HG02642 (cell line): Measurements from ENCODE around the gene IGF1R.

Source experiments
- ATAC-seq: cut with Tn5 transposase; IDR thresholded peaks from one replicate; pipeline ENCODE4 v1.9.1; 2021; ENCODE audit warnings: mild to moderate bottlenecking; ENCODE audit not compliant: unreplicated experiment, poor library complexity

The IGF1R gene

DNA sequence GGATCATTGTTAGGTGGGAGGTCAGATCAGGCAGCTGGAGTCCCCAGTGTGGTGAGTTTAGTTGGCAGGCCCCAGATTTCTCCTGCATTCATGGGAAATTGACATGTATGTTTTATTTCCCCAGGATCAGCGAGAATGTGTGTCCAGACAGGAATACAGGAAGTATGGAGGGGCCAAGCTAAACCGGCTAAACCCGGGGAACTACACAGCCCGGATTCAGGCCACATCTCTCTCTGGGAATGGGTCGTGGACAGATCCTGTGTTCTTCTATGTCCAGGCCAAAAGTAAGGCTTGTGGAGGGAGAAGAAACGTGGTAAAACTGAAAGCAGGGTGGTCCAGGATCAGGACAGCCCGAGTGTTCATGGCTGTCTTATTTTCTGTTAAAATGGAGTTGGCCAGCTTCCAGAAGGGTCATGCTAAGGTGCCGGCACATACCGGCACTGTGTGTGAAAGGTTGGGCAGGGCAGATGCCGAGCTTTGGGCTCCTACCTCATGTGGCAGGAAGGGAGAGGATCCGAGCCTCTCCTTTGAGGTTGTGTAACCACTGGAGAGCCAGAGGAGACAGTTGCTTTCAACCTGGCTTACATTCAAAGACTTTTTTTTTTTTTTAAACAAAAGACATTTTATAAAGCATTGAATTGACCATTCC lies 276.2 kb downstream of the IGF1R start:
- no peak for ATAC-seq

DNA sequence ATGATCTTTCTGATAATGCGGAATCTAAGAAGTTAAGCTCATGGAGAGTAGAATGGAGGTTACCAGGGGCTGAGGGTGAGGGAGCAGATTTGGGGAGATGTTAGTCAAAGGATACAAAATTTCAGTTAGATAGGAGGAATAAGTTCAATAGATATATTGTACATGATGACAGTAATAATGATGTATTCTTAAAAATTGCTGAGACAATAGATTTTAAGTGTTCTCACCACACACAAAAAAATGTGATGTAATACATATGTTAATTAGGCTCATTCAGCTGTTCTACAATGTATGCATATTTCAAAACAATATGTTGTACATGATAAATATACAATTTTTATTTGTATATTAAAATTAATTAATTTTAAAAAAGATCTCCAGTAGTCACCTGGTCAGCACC lies 277.9 kb downstream of the IGF1R start:
- ATAC-seq: no peak

DNA sequence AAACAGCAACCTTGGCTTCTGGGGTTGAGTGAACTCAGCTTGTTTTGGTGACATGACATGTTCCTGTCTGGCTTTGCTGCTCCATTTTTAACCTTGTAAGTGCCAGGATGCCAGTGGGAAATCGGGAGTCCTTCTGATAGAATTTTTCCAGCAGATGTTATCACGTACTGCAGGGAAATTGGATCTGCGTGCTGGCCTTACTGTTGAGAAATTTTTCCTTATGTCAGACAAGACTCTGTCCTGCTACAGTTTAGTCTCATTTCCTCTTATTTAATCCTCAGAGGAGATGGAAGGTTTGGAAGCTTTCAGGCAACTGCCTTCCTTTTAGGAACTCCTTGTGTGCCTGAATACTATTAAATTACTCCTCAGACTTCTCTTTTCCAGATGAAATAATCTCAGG lies 278.7 kb downstream of the IGF1R start:
- no peak for ATAC-seq

DNA sequence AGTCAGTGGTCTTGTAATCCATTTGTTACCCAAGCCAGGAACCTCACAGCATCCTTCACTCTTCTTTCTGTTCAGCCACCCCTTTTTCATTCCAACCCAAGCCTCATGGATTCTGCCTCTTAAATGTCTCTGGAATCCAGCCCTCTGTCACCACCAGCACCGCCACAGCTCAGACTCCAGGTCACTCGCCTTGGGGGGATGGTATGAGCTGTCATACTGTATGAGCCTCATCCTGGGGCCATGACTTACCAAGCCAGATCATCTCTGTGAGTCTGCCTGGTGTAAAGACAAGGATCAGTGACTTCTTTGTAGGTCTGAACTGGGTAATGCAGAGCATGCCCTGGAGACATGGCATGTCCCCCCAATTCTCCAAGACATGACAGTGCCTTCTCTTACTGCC lies 279.7 kb downstream of the IGF1R start:
- no peak for ATAC-seq

DNA sequence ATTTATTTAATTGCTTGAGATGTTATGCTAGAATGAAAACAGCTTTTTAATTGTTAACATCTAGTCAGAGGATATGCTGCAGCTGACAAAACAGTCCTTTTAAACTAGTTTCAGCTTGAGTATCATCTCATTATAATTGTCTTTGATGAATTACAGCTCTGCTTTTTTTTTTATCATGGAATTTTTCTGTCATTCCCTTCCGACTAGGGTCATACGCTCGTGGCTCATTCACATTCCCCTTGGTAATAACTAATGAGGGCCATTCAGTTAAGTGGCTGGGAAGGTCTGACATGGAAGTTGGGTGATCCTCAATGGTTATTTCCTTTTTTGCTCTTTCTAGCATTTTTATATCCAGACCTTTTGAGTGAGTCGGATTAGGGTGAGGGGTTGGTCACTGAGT lies 282.2 kb downstream of the IGF1R start:
- ATAC-seq: no peak

DNA sequence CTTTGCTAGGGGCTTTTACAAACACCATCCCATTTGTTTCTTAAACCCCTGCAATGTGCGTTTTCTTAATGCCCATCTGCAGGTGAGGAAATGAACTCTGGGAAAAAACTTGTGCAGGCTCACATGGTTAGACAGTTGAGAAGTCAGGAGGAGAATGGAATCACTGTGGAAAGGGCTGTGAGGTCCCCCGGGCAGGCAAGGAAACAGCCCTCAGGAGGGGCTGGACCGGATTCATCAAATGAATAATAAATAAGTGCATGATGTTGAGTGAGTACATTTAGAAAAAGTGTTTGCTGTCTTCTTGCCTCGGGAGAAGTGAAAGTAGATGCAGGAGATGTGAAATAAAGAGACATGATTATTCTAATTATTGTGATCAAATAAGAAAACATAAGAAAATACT lies 282.7 kb downstream of the IGF1R start:
- no peak for ATAC-seq

DNA sequence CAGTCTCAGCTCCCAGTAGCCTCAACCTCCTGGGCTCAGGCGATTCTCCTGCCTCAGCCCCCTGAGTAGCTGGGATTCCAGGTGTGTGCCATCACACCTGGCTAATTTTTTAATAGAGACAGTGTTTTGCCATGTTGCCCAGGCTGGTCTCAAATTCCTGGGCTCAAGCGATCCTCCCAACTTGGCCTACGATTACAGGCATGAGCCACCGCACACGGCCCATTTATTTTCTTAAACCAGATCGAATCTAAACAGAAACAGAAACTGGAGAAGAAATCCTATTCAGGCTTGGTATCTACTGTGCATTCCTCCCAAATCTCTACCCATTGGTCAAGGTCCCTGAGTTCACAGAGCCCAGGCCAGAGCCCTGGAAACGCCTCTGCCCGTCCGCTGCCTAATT lies 285.1 kb downstream of the IGF1R start:
- no peak for ATAC-seq

DNA sequence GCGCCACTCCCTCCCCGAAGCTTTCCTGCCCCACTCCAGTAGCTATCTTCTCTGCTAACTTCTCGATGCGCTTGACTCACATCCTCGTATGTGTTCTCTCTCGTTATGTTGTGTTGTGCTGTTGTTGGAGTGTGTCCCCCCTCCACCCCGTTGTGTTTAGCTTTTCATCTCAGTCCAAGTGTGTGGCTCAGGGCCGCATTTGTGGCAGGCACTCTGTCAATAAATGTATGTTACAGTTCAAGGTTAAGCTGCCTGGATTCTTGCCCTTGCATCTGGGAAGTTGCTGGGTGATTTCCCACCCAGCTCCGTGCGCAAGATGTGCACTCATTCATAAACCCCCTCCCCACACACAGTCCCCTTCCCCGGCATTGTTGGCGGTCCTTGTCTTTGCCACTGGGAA lies 287.4 kb downstream of the IGF1R start:
- no peak for ATAC-seq

DNA sequence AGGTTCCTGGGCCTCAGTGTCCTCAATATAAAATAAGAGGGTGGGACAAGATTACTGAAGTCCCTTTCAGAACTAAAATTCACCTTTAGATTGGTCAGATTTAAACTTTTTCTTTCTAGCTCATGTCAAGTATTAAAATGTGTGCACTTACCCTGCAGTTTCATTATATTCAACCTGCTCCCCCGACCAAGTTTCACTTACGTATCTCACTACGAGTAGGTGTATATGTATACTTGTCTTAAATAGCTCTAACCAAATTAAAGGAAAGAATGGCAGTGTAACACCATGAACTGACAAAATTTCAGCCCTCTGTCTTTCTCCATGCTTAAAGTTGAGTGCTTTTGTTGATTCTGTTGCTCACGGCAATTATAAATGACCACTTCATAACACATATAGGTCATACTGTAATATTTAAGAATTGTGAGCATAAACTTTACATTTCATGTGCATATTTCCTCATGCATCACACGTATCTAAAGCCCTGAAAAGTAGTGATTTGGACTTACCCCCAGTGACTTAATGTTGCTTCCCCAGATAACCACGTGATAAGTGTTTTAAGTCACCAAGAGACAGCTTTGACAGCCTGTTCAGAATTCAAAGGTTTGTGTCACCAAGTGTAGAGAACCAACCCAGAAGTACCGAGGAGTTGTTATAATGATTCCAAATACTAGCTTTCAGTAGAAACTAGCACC lies 289.2 kb downstream of the IGF1R start:
- peak; percentile 56 for ATAC-seq

DNA sequence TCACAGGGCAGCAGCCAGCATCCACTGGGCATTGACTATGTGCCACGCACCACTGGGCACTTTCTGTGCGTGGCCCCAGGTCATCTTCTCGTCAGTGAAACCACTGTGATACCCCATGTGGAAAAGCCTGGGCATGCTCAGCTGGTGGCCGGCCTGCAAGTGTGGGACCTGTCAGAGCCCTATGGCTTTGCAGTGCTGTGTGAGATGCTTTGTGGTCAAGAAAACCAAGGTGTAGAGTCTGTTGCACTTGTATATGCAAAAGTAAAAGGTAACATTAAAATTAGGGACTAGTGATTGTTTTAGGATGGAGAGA lies 289.7 kb downstream of the IGF1R start:
- ATAC-seq: peak; percentile 21

DNA sequence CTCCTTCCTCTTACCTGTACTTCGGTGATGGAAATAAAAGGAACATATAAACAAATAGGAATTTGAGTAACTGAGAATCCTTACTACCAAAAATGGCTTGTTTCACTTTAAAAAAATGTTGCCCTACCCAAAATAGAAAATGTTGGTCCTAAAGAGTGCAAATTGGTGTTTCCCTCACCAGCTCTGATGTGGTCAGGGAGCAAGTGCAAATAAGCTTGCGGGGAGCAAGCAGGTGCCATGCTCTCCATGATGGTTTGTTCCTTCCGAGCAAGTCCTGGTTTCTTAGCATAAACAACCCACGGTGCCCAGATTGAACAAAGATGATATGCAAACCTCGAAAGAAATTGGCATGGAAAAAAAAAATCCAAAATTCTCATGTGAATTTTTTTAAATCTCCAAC lies 290.5 kb downstream of the IGF1R start:
- ATAC-seq: no peak

DNA sequence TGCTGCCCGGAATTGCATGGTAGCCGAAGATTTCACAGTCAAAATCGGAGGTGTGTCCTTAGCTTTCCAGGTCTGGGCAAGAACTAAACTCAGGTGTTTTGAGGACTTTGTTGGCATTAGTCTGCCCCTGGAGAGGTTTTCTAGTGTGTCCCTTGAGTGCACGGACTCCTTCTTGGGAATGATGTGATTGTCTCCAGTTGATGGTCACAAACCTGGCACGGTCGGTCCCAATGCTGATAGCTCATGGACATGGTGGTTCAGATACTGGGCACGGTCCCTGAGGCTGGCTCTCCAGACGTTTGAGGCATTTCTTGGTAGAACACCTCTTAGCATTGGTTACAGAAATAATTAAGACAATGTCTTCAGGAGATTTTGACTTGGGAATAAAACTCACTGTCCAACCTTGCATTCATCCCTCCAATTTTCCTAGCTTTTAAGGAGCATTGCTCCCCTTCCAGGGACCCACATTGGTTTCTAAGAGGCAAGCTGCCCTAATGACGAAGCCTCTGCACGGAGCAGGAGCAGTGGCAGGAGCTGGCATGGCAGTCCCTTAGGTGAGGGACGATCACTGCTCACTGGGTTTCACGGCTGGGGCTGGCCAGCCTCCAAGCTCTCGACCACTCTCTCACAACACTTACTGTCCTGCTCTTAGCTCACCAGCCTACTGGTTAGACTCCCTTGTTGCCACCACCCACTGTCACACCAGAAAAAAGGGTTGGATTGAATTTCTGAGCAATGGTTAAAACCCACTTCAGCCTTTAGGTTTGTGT lies 291.2 kb downstream of the IGF1R start:
- ATAC-seq: no peak

DNA sequence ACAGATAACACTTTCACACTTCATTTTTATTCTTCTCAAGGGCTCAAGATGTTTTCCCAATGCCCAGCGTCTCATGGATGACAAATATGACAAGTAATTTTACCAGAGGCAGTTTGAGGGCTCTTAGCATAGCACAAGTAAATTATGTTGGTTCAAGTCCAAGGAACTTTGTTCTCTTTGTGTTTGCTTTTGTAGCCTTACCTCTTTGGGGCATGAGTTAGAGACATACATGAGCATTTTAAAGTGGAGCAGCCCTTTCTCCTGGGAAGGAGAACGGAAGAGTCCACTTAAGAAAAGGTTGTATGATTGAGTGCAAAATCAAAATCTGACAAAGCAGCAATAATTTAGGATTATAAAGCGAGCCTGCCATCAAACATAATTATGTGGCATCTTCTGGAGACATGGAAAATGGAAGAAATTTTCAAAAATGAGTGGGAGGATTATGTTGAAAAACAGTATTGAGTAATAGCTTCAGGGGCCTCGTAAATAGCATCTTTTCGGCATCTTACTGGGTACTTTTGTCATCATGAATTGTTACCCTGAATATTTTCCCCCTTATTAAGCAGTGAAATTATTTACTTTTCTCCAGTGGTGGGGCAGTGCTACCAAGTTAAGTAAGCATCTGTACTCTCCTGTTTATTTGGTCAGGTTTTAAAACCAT lies 293.4 kb downstream of the IGF1R start:
- no peak for ATAC-seq

DNA sequence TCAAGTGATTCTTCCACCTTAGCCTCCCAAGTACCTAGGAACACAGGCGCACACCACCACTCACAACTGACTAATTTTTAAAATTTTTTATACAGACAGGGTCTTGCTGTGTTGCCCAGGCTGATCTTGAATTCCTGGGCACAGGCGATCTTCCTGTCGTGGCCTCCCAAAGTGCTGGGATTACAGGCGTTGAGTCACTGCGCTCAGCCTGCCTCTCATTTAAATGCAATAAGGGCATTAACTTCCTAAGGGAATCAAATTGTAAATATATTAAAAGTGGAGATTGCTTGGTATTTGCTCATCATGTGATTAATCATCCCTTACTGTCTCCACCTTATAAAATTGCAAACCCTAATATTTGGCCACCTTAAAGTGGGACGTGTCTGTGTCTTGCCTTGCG lies 294.1 kb downstream of the IGF1R start:
- no peak for ATAC-seq

DNA sequence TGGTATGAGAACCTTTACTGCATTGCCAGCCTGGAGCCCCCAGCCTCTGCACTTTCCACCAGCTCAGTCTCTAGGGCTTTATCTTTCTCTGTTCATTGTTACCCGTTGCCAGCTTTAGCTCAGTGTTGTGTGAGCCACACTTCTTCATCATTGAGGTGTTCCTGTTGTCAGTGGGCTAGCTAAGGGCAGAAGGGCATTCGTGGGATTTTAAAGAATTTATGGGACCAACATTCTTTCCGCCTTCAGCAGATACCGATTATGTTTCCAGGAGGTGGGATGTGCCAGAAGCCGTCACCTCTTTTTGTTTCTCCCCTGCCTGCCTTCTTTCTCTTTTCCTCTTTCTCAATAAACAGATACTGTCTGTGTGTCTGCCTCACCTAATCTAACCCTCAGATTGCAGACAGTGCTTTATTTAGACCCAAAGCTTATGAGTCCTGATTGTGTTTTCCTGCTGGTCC lies 294.7 kb downstream of the IGF1R start:
- ATAC-seq: no peak

DNA sequence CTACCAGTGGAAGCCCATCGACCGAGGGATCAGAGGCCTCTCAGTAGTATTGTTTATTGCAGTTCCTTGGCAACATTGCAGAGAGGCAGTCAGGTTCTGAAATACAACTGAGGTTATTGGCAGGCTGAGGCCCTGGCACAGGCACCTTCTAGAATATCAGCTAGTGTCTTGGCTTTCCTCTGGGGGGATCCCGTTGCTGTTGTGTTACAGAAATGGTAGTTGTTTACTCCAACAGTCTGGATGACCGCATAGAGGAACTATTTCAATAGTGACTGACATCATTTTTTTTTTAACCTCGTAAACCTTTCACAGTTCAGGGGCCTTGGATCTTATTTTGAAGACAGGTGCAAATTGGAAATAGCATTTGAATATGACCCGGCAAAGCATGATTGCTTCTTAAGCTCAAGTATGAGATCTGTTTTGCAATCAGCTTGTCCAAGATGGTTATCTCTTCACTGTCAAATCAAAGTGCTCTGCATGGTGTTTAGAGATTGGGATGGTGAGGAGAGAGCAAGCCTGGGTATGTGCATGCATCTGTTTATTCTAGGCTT lies 295.3 kb downstream of the IGF1R start:
- no peak for ATAC-seq

DNA sequence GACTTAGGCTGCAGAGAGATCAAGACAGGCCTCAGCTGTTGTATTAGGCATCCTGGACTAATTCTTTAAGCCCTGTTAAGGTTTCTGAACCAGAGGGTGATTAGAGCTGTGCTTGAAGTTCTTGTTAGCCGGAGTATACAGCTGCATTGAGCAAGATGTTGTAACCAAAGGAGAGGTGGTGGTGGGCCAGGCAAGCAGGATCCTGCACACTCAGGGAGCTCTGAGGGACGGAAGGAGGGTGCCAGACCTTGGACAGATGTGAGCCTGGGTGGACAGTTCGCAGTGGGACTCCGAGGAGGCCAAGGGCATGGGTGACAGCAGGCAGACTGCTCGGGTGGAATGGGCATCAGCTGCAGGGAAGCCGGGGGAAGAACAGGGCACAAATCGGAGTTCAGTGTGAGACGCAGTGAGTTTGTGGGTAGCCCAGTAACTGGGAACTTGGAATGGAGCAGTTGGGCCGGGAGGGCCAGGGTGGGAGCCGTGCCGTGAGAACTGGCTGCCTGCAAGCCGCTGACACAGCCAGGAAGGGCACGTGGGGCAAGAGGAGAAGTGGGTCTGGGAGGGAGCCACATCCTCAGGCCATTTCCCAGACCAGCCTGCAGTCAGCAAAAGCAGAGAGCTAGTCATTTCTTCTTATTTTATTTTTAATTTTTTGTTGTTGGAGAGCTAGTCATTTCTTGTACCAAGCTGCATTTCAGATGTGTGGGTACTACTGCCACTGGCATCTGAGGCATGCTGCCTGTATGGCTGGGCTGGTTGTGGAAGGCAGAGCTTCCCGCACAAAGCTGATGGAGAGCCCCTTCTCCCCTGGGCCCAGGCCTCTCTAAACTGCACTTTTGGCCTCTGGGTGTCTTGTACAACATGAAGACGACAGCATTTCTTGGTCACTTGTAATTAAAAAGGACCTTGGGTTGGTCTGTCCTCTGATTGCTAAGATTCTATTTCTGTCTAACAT lies 298.2 kb downstream of the IGF1R start:
- ATAC-seq: no peak

DNA sequence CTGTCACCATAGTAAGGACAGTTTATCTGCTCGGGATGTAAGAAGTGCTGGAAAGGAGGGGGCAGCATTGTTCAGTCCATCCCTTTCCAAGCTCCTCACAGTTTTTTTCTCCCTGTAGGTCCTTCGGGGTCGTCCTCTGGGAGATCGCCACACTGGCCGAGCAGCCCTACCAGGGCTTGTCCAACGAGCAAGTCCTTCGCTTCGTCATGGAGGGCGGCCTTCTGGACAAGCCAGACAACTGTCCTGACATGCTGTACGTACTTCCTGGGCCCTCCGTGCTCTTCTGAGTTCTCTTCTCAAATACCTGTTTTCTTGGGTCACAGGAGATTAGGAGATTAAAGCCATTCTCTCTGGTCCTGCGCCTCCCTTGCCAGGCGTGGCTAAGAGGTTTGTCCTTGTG lies 300.1 kb downstream of the IGF1R start:
- ATAC-seq: no peak

DNA sequence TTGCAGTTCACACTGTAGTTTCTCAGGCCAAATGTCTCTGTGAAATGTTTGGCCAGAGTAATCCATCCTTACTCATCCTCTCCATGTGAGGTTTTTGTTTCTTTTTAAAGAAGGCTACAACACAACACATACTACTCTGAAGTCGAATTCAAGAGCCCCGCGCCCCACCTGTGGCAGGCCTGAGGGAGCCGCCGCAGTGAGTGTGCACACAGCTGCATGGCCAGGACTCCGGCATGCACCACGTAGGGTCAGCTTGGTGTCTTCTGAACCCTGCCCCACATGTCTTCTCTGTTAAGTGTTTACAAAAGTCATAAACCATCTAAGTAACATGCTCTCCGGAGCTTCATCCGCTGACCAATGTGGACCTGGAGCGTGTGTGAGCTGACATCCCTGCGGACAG lies 300.6 kb downstream of the IGF1R start:
- ATAC-seq: no peak

DNA sequence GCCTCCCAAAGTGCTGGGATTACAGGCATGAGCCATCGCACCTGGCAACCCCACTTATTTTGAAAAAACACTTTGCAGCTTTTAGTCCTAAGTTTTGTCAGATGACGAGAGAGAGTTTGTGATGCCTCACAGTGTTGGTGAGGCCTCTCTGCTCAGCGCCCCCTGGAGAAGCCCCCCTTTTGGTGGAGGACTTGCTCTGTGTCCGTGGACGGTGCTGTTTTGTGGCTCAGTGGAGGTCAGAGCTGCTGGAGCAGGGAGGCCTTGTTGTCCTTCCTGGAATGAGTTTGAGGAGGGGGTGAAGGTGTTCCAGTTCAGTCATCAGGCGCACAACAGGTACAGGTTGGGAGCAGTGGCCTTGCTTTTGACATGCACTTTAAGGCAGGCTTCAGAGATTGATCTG lies 301.3 kb downstream of the IGF1R start:
- ATAC-seq: no peak
